Measurements from ENCODE around the gene OXSR1.

GRCh38 chr3:38274864-38275649 is 109.7 kb downstream of the OXSR1 start:
- TF ChIP-seq CTCF (IDR thresholded peaks at IDR 0.05), result no peak
- no peak for TF ChIP-seq POLR2A (IDR thresholded peaks at IDR 0.05)
